ENCODE measurements around the gene TRIO. TPM values are rescaled to one million over a fixed set of nuclear protein-coding genes. Genes with fewer than 3 reads are reported as not detected.

The TRIO gene
- total and polyA plus RNA-seq, 2 of the 8 experiments (the other 6 are each of a cell fraction or from before 2014, with no cell fraction given), result 35.1 to 69.1 TPM

- TF ChIP-seq CHD7 (IDR thresholded peaks at IDR 0.05; ENCODE audit: insufficient replicate concordance, low read length) (no peak), TCF12 (IDR thresholded peaks at IDR 0.05; ENCODE audit: low read depth, low read length) (no peak), BACH1 (IDR thresholded peaks at IDR 0.05; ENCODE audit: low read length) (no peak), NRF1 (IDR thresholded peaks at IDR 0.05; ENCODE audit: low read depth, low read length) (no peak), ZNF274 (IDR thresholded peaks at IDR 0.05; ENCODE audit: borderline replicate concordance, extremely low read depth, low read length) (no peak), ATF3 (IDR thresholded peaks at IDR 0.05; ENCODE audit: insufficient read depth, low read depth, low read length) (no peak), YY1 (IDR thresholded peaks at IDR 0.05; ENCODE audit: low read depth, low read length) (no peak), JUND (IDR thresholded peaks at IDR 0.05; ENCODE audit: low read length) (no peak), SIN3A (conservative IDR thresholded peaks at IDR 0.05 in 1 of 2, IDR thresholded peaks at IDR 0.05 in 1 of 2; ENCODE audit: low read depth in 1 of 2, low read length in 2 of 2) (no peak), SP4 (IDR thresholded peaks at IDR 0.05; ENCODE audit: low read length) (no peak)
Observed at GRCh38 chr5:14144586-14145434, 1.7 kb downstream of the TRIO start (continued).
